NCI-H1092 (cell line): Measurements from ENCODE around the gene FGF22.

Experiments
- DNase-seq: peaks from one replicate; lab custom pipeline; 2025; lab: John Stamatoyannopoulos, UW

Gene FGF22

GRCh38 chr19:680287-681028 lies 40.8 kb downstream of the FGF22 start:
- DNase-seq, result peak; percentile 98

DNA sequence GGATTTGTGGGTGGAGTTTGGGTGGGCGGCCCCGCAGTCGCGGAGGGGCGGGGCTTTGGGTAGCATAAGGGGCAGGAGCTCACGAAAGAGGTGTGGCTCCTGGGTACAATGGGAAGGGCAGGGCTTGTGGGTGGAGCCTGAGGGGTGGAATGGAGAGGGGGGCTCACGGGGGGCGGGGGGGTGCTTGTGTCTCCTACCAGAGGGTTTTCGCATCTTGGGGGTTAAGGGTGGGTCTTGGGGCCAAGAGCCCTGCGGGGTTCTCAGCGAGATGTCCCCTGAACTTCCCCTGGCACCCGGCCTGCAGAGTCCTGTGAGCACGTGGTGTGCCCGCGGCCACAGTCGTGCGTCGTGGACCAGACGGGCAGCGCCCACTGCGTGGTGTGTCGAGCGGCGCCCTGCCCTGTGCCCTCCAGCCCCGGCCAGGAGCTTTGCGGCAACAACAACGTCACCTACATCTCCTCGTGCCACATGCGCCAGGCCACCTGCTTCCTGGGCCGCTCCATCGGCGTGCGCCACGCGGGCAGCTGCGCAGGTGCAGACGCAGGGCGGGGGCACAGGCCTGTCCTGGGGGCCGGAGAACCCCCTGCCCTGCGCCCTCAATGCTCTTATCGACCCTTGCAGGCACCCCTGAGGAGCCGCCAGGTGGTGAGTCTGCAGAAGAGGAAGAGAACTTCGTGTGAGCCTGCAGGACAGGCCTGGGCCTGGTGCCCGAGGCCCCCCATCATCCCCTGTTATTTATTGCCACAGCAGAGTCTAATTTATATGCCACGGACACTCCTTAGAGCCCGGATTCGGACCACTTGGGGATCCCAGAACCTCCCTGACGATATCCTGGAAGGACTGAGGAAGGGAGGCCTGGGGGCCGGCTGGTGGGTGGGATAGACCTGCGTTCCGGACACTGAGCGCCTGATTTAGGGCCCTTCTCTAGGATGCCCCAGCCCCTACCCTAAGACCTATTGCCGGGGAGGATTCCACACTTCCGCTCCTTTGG lies 41.6 kb downstream of the FGF22 start:
- DNase-seq, result no peak

GRCh38 chr19:682678-683320 lies 43.1 kb downstream of the FGF22 start:
- DNase-seq, result no peak

DNA sequence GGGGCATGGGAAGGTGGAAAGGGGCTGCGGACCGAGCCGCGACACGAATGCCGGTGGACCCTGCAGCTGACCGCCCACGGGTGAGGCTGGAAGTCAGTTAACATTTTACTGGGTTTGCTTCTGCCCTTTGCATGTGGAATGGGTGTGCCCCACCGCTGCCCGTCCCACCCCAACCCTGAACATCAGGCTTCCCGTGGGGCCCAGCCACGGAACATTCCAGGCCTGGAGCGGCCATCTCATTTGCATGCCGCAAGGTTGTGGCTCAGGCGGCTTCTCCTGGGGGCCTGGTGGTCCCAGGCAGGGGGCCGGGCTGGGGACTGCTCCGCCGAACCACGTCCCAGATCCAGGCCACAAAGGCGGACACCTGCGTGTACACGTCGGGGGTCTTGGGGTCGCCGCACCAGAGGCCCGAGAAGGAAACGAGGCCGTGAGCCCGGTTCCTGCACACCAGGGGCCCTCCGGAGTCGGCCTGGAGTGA lies 45.8 kb downstream of the FGF22 start:
- DNase-seq, result no peak

GRCh38 chr19:686589-687297 lies 47.1 kb downstream of the FGF22 start:
- no peak for DNase-seq

DNA sequence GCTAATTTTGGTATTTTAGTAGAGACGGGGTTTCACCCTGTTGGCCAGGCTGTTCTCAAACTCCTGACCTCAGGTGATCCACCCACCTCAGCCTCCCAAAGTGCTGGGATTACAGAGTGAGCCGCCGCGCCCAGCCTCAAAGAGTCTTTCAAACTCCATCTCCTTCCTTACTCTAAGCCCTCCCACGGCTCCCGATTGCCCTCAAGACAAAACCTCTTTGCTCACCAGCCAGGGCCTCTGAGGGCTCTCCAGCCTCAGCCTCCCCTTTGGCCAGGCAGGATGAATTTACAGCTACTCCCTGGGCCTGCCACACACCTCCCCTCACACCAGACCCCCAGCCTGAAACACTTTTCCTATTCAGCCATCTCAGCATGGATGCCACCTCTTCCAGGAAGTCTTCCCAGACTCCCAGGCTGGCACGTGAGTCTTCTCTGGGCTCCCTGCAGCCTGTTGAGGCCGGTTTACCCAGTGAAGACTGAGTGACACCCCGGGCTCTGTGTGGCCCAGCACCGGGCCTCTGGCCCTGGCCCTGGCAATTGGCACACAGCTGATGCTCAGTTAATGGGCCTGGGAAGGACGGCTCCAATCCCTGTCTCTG lies 48.0 kb downstream of the FGF22 start:
- no peak for DNase-seq

GRCh38 chr19:688214-688613 lies 48.5 kb downstream of the FGF22 start:
- no peak for DNase-seq

DNA sequence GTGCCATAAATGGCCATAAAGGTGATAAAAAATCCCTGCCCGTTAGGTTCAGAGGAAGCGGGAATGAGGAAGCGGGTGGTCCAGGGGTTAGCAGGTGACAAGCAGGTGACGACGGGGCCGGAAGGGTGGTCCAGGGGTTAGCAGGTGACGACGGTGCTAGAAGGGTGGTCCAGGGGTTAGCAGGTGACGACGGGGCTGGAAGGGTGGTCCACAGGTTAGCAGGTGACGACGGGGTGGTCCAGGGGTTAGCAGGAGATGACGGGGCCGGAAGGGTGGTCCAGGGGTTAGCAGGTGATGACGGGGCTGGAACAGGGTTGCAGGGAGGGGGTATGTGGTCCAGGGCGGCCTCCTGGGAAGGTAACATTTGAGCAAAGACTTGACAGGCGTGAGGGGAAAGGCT lies 49.3 kb downstream of the FGF22 start:
- no peak for DNase-seq

GRCh38 chr19:690203-690602 lies 50.5 kb downstream of the FGF22 start:
- no peak for DNase-seq
